Activated gamma-delta T cell (primary cell): Measurements from ENCODE around the gene OR51B2.

Source experiments
- DNase-seq: peaks from one replicate; lab custom pipeline; 2025; lab: John Stamatoyannopoulos, UW

OR51B2 gene

GRCh38 chr11:5282628-5283027 lies 41.5 kb downstream of the OR51B2 start:
- no peak for DNase-seq

GRCh38 chr11:5281596-5281995 lies 42.5 kb downstream of the OR51B2 start:
- DNase-seq, result no peak

- no peak for DNase-seq
Observed at GRCh38 chr11:5280582-5281102, 43.5 kb downstream of the OR51B2 start.

GRCh38 chr11:5279471-5280090 lies 44.5 kb downstream of the OR51B2 start:
- no peak for DNase-seq

- no peak for DNase-seq
Observed at GRCh38 chr11:5277807-5278382, 46.2 kb downstream of the OR51B2 start.

- no peak for DNase-seq
Observed at GRCh38 chr11:5276697-5277096, 47.4 kb downstream of the OR51B2 start.

- no peak for DNase-seq
Observed at GRCh38 chr11:5275369-5276110, 48.6 kb downstream of the OR51B2 start.

- no peak for DNase-seq
Observed at GRCh38 chr11:5274395-5274794, 49.7 kb downstream of the OR51B2 start.
